Fibroblast of villous mesenchyme (primary cell): Measurements from ENCODE around the gene CELF2. TPM values are rescaled to one million over a fixed set of nuclear protein-coding genes. Genes with fewer than 3 reads are reported as not detected.

Source experiments
- DNase-seq: peaks from one replicate; pipeline ENCODE4 v3.0.0-alpha.2; 2010; ENCODE audit warnings: low read depth
- H3K4me3 ChIP-seq: 2 replicates; pipeline ENCODE4 v1.5.1; 2011; ENCODE audit warnings: low read depth, mild to moderate bottlenecking, low read length
- CTCF ChIP-seq: IDR thresholded peaks from 2 replicates; pipeline ENCODE4 v1.5.1; 2012; ENCODE audit warnings: low read depth, mild to moderate bottlenecking, low read length; ENCODE audit not compliant: insufficient read depth
- total RNA-seq: library from RNA; depleted of rRNA; stranded (reverse); fragments of >200 nt; gene quantifications from 2 replicates; pipeline ENCODE4 v1.2.3, GENCODE V29; 2012

The CELF2 gene
- total RNA-seq, 1 donor = 2.2 TPM

DNA sequence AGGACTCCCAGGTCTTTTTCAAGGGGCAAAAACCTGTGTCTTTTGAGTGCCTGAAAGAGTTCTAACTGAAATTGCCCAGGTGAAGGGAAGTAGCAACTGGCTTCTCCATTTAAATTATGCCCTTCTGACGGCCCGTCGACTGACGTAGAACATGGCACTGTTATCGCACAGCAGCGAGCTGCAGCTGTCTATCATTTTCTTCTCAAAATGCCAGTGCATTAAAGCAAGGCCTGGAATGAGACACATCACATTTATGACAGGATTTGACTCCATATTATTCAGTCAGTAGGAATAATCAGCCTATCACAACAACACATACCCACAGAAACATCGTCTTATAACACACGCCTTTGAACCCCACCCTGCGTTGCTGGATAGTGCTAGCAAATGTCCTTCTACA, 69.7 kb downstream of the CELF2 start:
- H3K4me3 ChIP-seq = no peak overlapping the region
- no peak for DNase-seq
- no peak for TF ChIP-seq CTCF

- no peak overlapping the region for H3K4me3 ChIP-seq
- no peak for TF ChIP-seq CTCF
- no peak for DNase-seq
Observed at GRCh38 chr10:11088709-11089108, 71.0 kb downstream of the CELF2 start.

DNA sequence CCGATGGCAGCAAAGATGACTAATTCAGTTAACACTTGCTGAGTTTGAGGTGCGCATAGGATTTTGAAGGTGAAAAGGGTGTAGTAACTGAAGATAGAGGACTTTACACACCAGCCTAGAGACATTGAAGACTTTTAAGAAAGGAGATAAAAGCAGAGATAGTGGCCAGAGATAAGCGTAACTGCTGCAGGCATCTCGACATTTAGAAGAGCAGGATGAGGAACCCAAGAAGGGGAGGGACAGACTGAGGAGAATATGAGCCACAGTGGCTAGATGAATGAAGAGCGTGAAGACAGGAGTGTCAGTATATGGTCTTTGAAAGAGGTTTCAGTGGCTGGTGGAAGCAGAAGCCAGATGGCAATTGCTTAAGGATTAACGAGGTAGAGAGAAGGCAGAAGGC, 71.6 kb downstream of the CELF2 start:
- no peak for TF ChIP-seq CTCF

GRCh38 chr10:11091517-11092102, 73.9 kb downstream of the CELF2 start:
- no peak for TF ChIP-seq CTCF
- no peak overlapping the region for H3K4me3 ChIP-seq
- no peak for DNase-seq

More for the DNA sequence above, 71.6 kb downstream of the CELF2 start:
- DNase-seq = no peak
- no peak overlapping the region for H3K4me3 ChIP-seq

GRCh38 chr10:11093771-11094736, 76.4 kb downstream of the CELF2 start:
- TF ChIP-seq CTCF = no peak
- no peak overlapping the region for H3K4me3 ChIP-seq
- DNase-seq = no peak

DNA sequence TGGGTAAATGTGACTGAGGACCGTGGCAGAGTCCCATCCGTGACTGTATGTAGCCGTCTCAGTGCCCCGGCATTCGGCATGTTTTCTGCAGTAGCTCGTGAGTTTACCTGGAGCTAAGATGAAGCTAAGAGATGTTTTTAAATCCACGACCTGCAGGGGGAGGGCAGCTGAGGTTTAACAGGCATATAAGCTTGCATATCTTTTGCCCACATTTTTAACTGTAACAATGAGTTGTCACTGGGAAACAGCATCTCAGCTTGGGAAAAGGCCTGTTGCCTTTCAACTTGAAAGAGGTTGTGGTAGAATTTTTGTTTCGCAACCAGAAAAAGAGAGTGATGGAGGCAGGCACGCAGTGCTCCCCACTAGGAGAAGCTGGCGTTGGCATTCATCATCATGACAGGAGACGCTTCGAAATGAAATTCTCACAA, 77.7 kb downstream of the CELF2 start:
- DNase-seq = no peak
- no peak for TF ChIP-seq CTCF
- H3K4me3 ChIP-seq = no peak overlapping the region
